SK-N-SH treated with all-trans-retinoic acid at 6 μM for 48 hours (cell line): ENCODE data around the gene ZBTB8OS.

Experiments
- ARNTL ChIP-seq: fragments of 450-650 bp; formaldehyde crosslinking; IDR thresholded peaks from 2 replicates; pipeline ENCODE4 v1.5.0; 2020; ENCODE audit warnings: low read depth, mild to moderate bottlenecking, moderate library complexity, borderline replicate concordance
- BACH2 ChIP-seq: fragments of 250-450 bp; sonication (Bioruptor Pico); IDR thresholded peaks from 2 replicates; pipeline ENCODE4 v1.9.0; 2021; ENCODE audit warnings: mild to moderate bottlenecking, borderline replicate concordance
- CREB5 ChIP-seq: fragments of 250-450 bp; sonication (Bioruptor Pico); IDR thresholded peaks from 2 replicates; pipeline ENCODE4 v1.5.1; 2020; ENCODE audit warnings: low read depth, mild to moderate bottlenecking, moderate library complexity
- CSRNP3 ChIP-seq: fragments of 250-450 bp; sonication (Bioruptor Pico); IDR thresholded peaks from 2 replicates; pipeline ENCODE4 v1.5.1; 2021; ENCODE audit warnings: mild to moderate bottlenecking, moderate library complexity
- ISL1 ChIP-seq: fragments of 250-450 bp; sonication (Bioruptor Pico); IDR thresholded peaks from 2 replicates; pipeline ENCODE4 v2.1.2; 2022; ENCODE audit warnings: mild to moderate bottlenecking, moderate library complexity
- OSR1 ChIP-seq: fragments of 250-450 bp; sonication (Bioruptor Pico); IDR thresholded peaks from 2 replicates; pipeline ENCODE4 v1.8.0; 2022; ENCODE audit warnings: moderate library complexity, mild to moderate bottlenecking, inconsistent platforms
- PATZ1 ChIP-seq: fragments of 250-450 bp; sonication (Bioruptor Pico); IDR thresholded peaks from 2 replicates; pipeline ENCODE4 v1.8.0; 2020; ENCODE audit warnings: mild to moderate bottlenecking, moderate library complexity, borderline replicate concordance
- POU6F1 ChIP-seq: fragments of 250-450 bp; sonication (Bioruptor Pico); IDR thresholded peaks from 2 replicates; pipeline ENCODE4 v1.8.0; 2021; ENCODE audit warnings: low read depth, mild to moderate bottlenecking, moderate library complexity, borderline replicate concordance
- PPARA ChIP-seq: fragments of 250-450 bp; sonication (Bioruptor Pico); IDR thresholded peaks from 2 replicates; pipeline ENCODE4 v1.5.0; 2020; ENCODE audit warnings: mild to moderate bottlenecking, borderline replicate concordance
- RARB ChIP-seq: fragments of 250-450 bp; sonication (Bioruptor Pico); IDR thresholded peaks from 2 replicates; pipeline ENCODE4 v1.8.0; 2021; ENCODE audit warnings: mild to moderate bottlenecking, moderate library complexity
- SNAI2 ChIP-seq: fragments of 250-450 bp; sonication (Bioruptor Pico); IDR thresholded peaks from 2 replicates; pipeline ENCODE4 v1.5.0; 2020; ENCODE audit warnings: mild to moderate bottlenecking, moderate library complexity
- ZFP3 ChIP-seq: fragments of 250-450 bp; sonication (Bioruptor Pico); IDR thresholded peaks from 2 replicates; pipeline ENCODE4 v1.5.0; 2020; ENCODE audit warnings: mild to moderate bottlenecking, moderate library complexity
- ZFP30 ChIP-seq: fragments of 450-650 bp; formaldehyde crosslinking; IDR thresholded peaks from 2 replicates; pipeline ENCODE4 v1.5.0; 2022; ENCODE audit warnings: mild to moderate bottlenecking, moderate library complexity
- ZNF565 ChIP-seq: fragments of 450-650 bp; formaldehyde crosslinking; conservative IDR thresholded peaks from 2 replicates; pipeline ENCODE4 v1.5.0; 2020; ENCODE audit warnings: low read depth, mild to moderate bottlenecking, moderate library complexity

GRCh38 chr1:32683397-32683796 is 33.0 kb upstream of the ZBTB8OS start:
- TF ChIP-seq ZFP3 (CRISPR knock-in tag) (no peak), ISL1 (CRISPR knock-in tag) (no peak), PATZ1 (CRISPR knock-in tag) (no peak), ZFP30 (no peak), BACH2 (no peak), RARB (CRISPR knock-in tag) (no peak), ZNF565 (CRISPR knock-in tag) (no peak), ARNTL (CRISPR knock-in tag) (no peak), CSRNP3 (CRISPR knock-in tag) (no peak), CREB5 (no peak), OSR1 (CRISPR knock-in tag) (no peak), PPARA (CRISPR knock-in tag) (no peak), SNAI2 (CRISPR knock-in tag) (no peak), POU6F1 (CRISPR knock-in tag) (no peak)
